Stimulated activated effector memory CD8-positive, alpha-beta T cell treated with anti-CD3 and anti-CD28 coated beads, Interleukin-12 subunit alpha, Interleukin-12 subunit beta, amount 100 ng/mL, for 72 hours (primary cell): Measurements from ENCODE around the gene ARHGAP40.
A peak's percentile ranks its signal among the peaks of the same experiment; 100 is the strongest.
"Not testable (repeated sequence)": the region's sequence is repeated elsewhere in the genome, so short reads cannot be mapped to it uniquely, and the experiment has no call there.

ENCODE experiments used
- ATAC-seq: fragments of 150-1000 bp; cut with Tn5 transposase; 2 replicates; pipeline ENCODE4 v1.10.0; 2021
- DNase-seq, 2 donors: peaks; one replicate each; pipeline ENCODE4 v3.0.0; 2021 to 2022; ENCODE audit warnings: low spot score in 2 of 2
- H3K27ac Mint-ChIP-seq: one replicate; pipeline ENCODE4 v1.8.0; 2022; ENCODE audit warnings: mild to moderate bottlenecking, mixed read lengths
- H3K36me3 Mint-ChIP-seq: one replicate; pipeline ENCODE4 v1.8.0; 2022; ENCODE audit warnings: mild to moderate bottlenecking, mixed read lengths
- H3K4me1 Mint-ChIP-seq: one replicate; pipeline ENCODE4 v1.8.0; 2022; ENCODE audit warnings: mixed read lengths
- H3K4me3 Mint-ChIP-seq: one replicate; pipeline ENCODE4 v1.8.0; 2022; ENCODE audit warnings: mild to moderate bottlenecking, mixed read lengths
- H3K9me3 Mint-ChIP-seq: one replicate; pipeline ENCODE4 v1.8.0; 2022; ENCODE audit warnings: mixed read lengths

The ARHGAP40 gene

GRCh38 chr20:38581830-38582358 lies 19.7 kb upstream of the ARHGAP40 start:
- DNase-seq, result no peak
- Mint-ChIP-seq H3K4me3 (no peak overlapping the region), H3K36me3 (no peaks in the 10 kb centered on the region), H3K27ac (no peak overlapping the region), H3K9me3 (no peaks in the 10 kb centered on the region), H3K4me1 (no peaks in the 10 kb centered on the region)
- ATAC-seq, result no peak

- Mint-ChIP-seq H3K4me3 (no peak overlapping the region), H3K27ac (no peak overlapping the region), H3K36me3 (no peaks in the 10 kb centered on the region), H3K4me1 (no peaks in the 10 kb centered on the region), H3K9me3 (no peaks in the 10 kb centered on the region)
- DNase-seq (no peak), ATAC-seq (no peak)
Observed at GRCh38 chr20:38583306-38583705, 18.3 kb upstream of the ARHGAP40 start.

GRCh38 chr20:38584099-38584763 lies 17.4 kb upstream of the ARHGAP40 start:
- no peak overlapping the region for H3K27ac Mint-ChIP-seq
- no peak overlapping the region for H3K4me3 Mint-ChIP-seq
- H3K36me3 Mint-ChIP-seq, result no peaks in the 10 kb centered on the region
- H3K9me3 Mint-ChIP-seq, result no peaks in the 10 kb centered on the region
- no peak for ATAC-seq
- DNase-seq, result no peak
- H3K4me1 Mint-ChIP-seq, result no peaks in the 10 kb centered on the region

GRCh38 chr20:38585404-38586180 lies 16.0 kb upstream of the ARHGAP40 start:
- Mint-ChIP-seq H3K36me3 (no peaks in the 10 kb centered on the region), H3K4me1 (no peaks in the 10 kb centered on the region), H3K4me3 (no peak overlapping the region), H3K27ac (no peak overlapping the region), H3K9me3 (no peaks in the 10 kb centered on the region)
- no peak for DNase-seq
- no peak for ATAC-seq

- DNase-seq, result no peak
- no peaks in the 10 kb centered on the region for H3K4me1 Mint-ChIP-seq
- no peak for ATAC-seq
- H3K27ac Mint-ChIP-seq, result no peak overlapping the region
- H3K36me3 Mint-ChIP-seq, result no peaks in the 10 kb centered on the region
- no peaks in the 10 kb centered on the region for H3K9me3 Mint-ChIP-seq
- H3K4me3 Mint-ChIP-seq, result no peak overlapping the region
Observed at GRCh38 chr20:38586181-38586525, 15.5 kb upstream of the ARHGAP40 start.

GRCh38 chr20:38588303-38588702 lies 13.3 kb upstream of the ARHGAP40 start:
- H3K36me3 Mint-ChIP-seq, result no peaks in the 10 kb centered on the region
- H3K4me1 Mint-ChIP-seq, result no peaks in the 10 kb centered on the region
- ATAC-seq, result no peak
- H3K9me3 Mint-ChIP-seq, result no peaks in the 10 kb centered on the region
- DNase-seq, result no peak
- H3K27ac Mint-ChIP-seq, result no peak overlapping the region
- no peak overlapping the region for H3K4me3 Mint-ChIP-seq

- H3K4me3 Mint-ChIP-seq, result no peak overlapping the region
- no peaks in the 10 kb centered on the region for H3K4me1 Mint-ChIP-seq
- H3K36me3 Mint-ChIP-seq, result no peaks in the 10 kb centered on the region
- H3K27ac Mint-ChIP-seq, result no peak overlapping the region
- DNase-seq, result no peak
- no peak for ATAC-seq
- no peaks in the 10 kb centered on the region for H3K9me3 Mint-ChIP-seq
Observed at GRCh38 chr20:38589351-38589750, 12.3 kb upstream of the ARHGAP40 start.

GRCh38 chr20:38589967-38590675 lies 11.5 kb upstream of the ARHGAP40 start:
- Mint-ChIP-seq H3K9me3 (no peaks in the 10 kb centered on the region), H3K27ac (no peak overlapping the region), H3K4me1 (no peaks in the 10 kb centered on the region), H3K36me3 (no peaks in the 10 kb centered on the region), H3K4me3 (no peak overlapping the region)
- peak; percentile 28 for ATAC-seq
- no peak for DNase-seq

GRCh38 chr20:38590676-38591473 lies 10.7 kb upstream of the ARHGAP40 start:
- Mint-ChIP-seq H3K9me3 (no peaks in the 10 kb centered on the region), H3K4me1 (no peaks in the 10 kb centered on the region), H3K36me3 (no peaks in the 10 kb centered on the region), H3K4me3 (no peak overlapping the region), H3K27ac (no peak overlapping the region)
- ATAC-seq (peak; percentile 16), DNase-seq (no peak)

- DNase-seq (no peak), ATAC-seq (no peak)
- H3K36me3 Mint-ChIP-seq, result no peaks in the 10 kb centered on the region
- no peaks in the 10 kb centered on the region for H3K4me1 Mint-ChIP-seq
- H3K27ac Mint-ChIP-seq, result no peak overlapping the region
- H3K4me3 Mint-ChIP-seq, result no peak overlapping the region
- H3K9me3 Mint-ChIP-seq, result no peaks in the 10 kb centered on the region
Observed at GRCh38 chr20:38591474-38592410, 9.9 kb upstream of the ARHGAP40 start.

GRCh38 chr20:38592411-38592790 lies 9.2 kb upstream of the ARHGAP40 start:
- ATAC-seq, DNase-seq, H3K9me3 Mint-ChIP-seq, H3K36me3 Mint-ChIP-seq, H3K27ac Mint-ChIP-seq, H3K4me1 Mint-ChIP-seq, H3K4me3 Mint-ChIP-seq: not testable (repeated sequence)

GRCh38 chr20:38594281-38594680 lies 7.3 kb upstream of the ARHGAP40 start:
- DNase-seq, H3K36me3 Mint-ChIP-seq, H3K9me3 Mint-ChIP-seq, H3K27ac Mint-ChIP-seq, ATAC-seq, H3K4me1 Mint-ChIP-seq, H3K4me3 Mint-ChIP-seq: not testable (repeated sequence)

- H3K27ac Mint-ChIP-seq, H3K36me3 Mint-ChIP-seq, H3K9me3 Mint-ChIP-seq, ATAC-seq, DNase-seq, H3K4me3 Mint-ChIP-seq, H3K4me1 Mint-ChIP-seq: not testable (repeated sequence)
Observed at GRCh38 chr20:38595886-38596285, 5.7 kb upstream of the ARHGAP40 start.

GRCh38 chr20:38599410-38599882 lies 2.2 kb upstream of the ARHGAP40 start:
- no peaks in the 10 kb centered on the region for H3K36me3 Mint-ChIP-seq

More at GRCh38 chr20:38599410-38599882, 2.2 kb upstream of the ARHGAP40 start:
- DNase-seq (no peak), ATAC-seq (peak; percentile 13)
- Mint-ChIP-seq H3K9me3 (no peaks in the 10 kb centered on the region), H3K4me3 (no peak overlapping the region), H3K4me1 (peaks cover 7% of the 10 kb centered on the region), H3K27ac (no peak overlapping the region)
